ENCODE results near the gene HDDC2. TPM values are rescaled to one million over a fixed set of nuclear protein-coding genes. Genes with fewer than 3 reads are reported as not detected.

Gene HDDC2
- total RNA-seq, 1 donor from 2014 or later: 69.5 TPM

- Histone ChIP-seq H3K4me1 (no peaks in the 10 kb centered on the region), H3K4me3 (no peak overlapping the region), H3K27ac (no peak overlapping the region), H3K9me3 (no peaks in the 10 kb centered on the region), H3K36me3 (no peaks in the 10 kb centered on the region), H3K27me3 (no peaks in the 10 kb centered on the region)
- intact Hi-C loops (cut with DNase I): loop anchor here (5.0 kb wide), 1 partner anchor 444 kb away; no protein-coding TSS in a partner anchor
- TF ChIP-seq POLR2A (IDR thresholded peaks at IDR 0.05) (no peak), CTCF (IDR thresholded peaks at IDR 0.05) (no peak), POLR2AphosphoS5 (IDR thresholded peaks at IDR 0.05; ENCODE audit: insufficient read depth in 1 of 2, low read depth in 1 of 2) (no peak)
- no peak for DNase-seq (ENCODE audit: extremely low spot score in 2 of 2)
These were observed 11.2 kb upstream of the HDDC2 start for GRCh38 chr6:125312950-125313349.

- H3K4me3 ChIP-seq: no peak overlapping the region
- TF ChIP-seq POLR2AphosphoS5 (IDR thresholded peaks at IDR 0.05; ENCODE audit: insufficient read depth in 1 of 2, low read depth in 1 of 2) (no peak), POLR2A (IDR thresholded peaks at IDR 0.05) (no peak), CTCF (IDR thresholded peaks at IDR 0.05) (no peak)
- no peaks in the 10 kb centered on the region for H3K9me3 ChIP-seq
- no peaks in the 10 kb centered on the region for H3K27me3 ChIP-seq
- H3K36me3 ChIP-seq: no peaks in the 10 kb centered on the region
- no peaks in the 10 kb centered on the region for H3K4me1 ChIP-seq
- intact Hi-C loops (cut with DNase I): loop anchor here (5.0 kb wide), 1 partner anchor 445 kb away; no protein-coding TSS in a partner anchor
- no peak for DNase-seq (ENCODE audit: extremely low spot score in 2 of 2)
- H3K27ac ChIP-seq: no peak overlapping the region
These were observed 10.7 kb upstream of the HDDC2 start for GRCh38 chr6:125312478-125312877.

GRCh38 chr6:125310994-125311649 lies 9.4 kb upstream of the HDDC2 start:
- H3K36me3 ChIP-seq: no peaks in the 10 kb centered on the region
- no peaks in the 10 kb centered on the region for H3K9me3 ChIP-seq
- TF ChIP-seq CTCF (IDR thresholded peaks at IDR 0.05) (peak; percentile 56 to 78 (median 62)), POLR2A (IDR thresholded peaks at IDR 0.05) (no peak), POLR2AphosphoS5 (IDR thresholded peaks at IDR 0.05; ENCODE audit: insufficient read depth in 1 of 2, low read depth in 1 of 2) (peak in 1 of 2 donors; percentile 42)
- intact Hi-C loops (cut with DNase I): loop anchor here (5.0 kb wide), 1 partner anchor 446 kb away; no protein-coding TSS in a partner anchor
- DNase-seq (ENCODE audit: extremely low spot score in 2 of 2): no peak
- no peaks in the 10 kb centered on the region for H3K27me3 ChIP-seq
- H3K4me3 ChIP-seq: no peak overlapping the region
- no peak overlapping the region for H3K27ac ChIP-seq
- H3K4me1 ChIP-seq: no peaks in the 10 kb centered on the region

- TF ChIP-seq POLR2AphosphoS5 (IDR thresholded peaks at IDR 0.05; ENCODE audit: insufficient read depth in 1 of 2, low read depth in 1 of 2): no peak
- no peak for TF ChIP-seq POLR2A (IDR thresholded peaks at IDR 0.05)
- no peak for TF ChIP-seq CTCF (IDR thresholded peaks at IDR 0.05)
- H3K4me3 ChIP-seq: no peak overlapping the region
- no peak for DNase-seq (ENCODE audit: extremely low spot score in 2 of 2)
- H3K27ac ChIP-seq: no peak overlapping the region
- H3K4me1 ChIP-seq: no peaks in the 10 kb centered on the region
- no peaks in the 10 kb centered on the region for H3K27me3 ChIP-seq
- intact Hi-C loops (cut with DNase I): loop anchor here (10.0 kb wide), 1 partner anchor 153 kb away; the partner anchor contains the start of gene TPD52L1
- no peaks in the 10 kb centered on the region for H3K36me3 ChIP-seq
- H3K9me3 ChIP-seq: no peaks in the 10 kb centered on the region
These were observed 6.3 kb upstream of the HDDC2 start for GRCh38 chr6:125307964-125308615.
